ENCODE data around the gene OPN3.

OPN3 gene

DNA sequence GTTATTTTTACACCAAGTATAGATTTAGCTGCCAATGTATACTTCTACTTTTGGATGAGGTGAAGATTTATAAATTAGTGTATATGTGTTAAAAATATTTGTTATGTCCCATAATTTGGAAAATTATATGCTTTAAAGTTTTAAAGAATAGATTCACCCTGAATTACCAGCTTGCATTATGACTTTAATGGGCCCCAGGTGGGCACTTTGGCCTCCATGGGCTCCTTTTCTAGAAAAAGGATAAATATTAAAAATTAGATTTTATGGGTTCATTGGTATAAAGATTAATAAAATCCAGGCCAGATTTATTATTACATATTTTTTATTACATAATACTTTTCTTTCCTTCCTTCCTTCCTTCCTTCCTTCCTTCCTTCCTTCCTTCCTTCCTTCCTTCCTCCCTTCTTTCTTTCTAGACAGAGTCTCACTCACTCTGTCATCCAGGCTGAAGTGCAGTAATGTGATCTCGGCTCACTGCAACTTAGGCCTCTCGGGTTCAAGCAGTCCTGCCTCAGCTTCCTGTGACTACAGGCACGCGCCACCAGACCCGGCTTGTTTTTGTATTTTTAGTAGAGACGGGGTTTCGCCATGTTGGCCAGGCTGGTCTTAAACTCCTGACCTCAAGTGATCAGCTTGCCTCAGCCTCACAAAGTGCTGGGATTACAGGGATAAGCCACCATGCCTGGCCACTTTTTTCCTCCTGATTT, 86.1 kb downstream of the OPN3 start:
- TF ChIP-seq PPARA (CRISPR knock-in tag; IDR thresholded peaks at IDR 0.05; ENCODE audit: borderline replicate concordance) (no peak), TCF4 (CRISPR knock-in tag; IDR thresholded peaks at IDR 0.05; ENCODE audit: borderline replicate concordance) (no peak), ARNTL (CRISPR knock-in tag; IDR thresholded peaks at IDR 0.05; ENCODE audit: borderline replicate concordance, low read depth) (no peak), RARB (CRISPR knock-in tag; IDR thresholded peaks at IDR 0.05) (no peak), ZFP3 (CRISPR knock-in tag; IDR thresholded peaks at IDR 0.05) (no peak), ZNF8 (CRISPR knock-in tag; IDR thresholded peaks at IDR 0.05) (no peak), ISL1 (CRISPR knock-in tag; IDR thresholded peaks at IDR 0.05) (no peak), GLIS3 (CRISPR knock-in tag; IDR thresholded peaks at IDR 0.05) (no peak), ZNF565 (CRISPR knock-in tag; conservative IDR thresholded peaks at IDR 0.05; ENCODE audit: low read depth) (no peak), TOX (CRISPR knock-in tag; IDR thresholded peaks at IDR 0.05; ENCODE audit: borderline replicate concordance) (no peak), SNAI2 (CRISPR knock-in tag; IDR thresholded peaks at IDR 0.05) (no peak), BACH2 (CRISPR knock-in tag; IDR thresholded peaks at IDR 0.05; ENCODE audit: borderline replicate concordance) (no peak), ZFP30 (CRISPR knock-in tag; IDR thresholded peaks at IDR 0.05) (no peak), ZC3H10 (CRISPR knock-in tag; IDR thresholded peaks at IDR 0.05) (no peak)
- TF ChIP-seq, protein P1, sequence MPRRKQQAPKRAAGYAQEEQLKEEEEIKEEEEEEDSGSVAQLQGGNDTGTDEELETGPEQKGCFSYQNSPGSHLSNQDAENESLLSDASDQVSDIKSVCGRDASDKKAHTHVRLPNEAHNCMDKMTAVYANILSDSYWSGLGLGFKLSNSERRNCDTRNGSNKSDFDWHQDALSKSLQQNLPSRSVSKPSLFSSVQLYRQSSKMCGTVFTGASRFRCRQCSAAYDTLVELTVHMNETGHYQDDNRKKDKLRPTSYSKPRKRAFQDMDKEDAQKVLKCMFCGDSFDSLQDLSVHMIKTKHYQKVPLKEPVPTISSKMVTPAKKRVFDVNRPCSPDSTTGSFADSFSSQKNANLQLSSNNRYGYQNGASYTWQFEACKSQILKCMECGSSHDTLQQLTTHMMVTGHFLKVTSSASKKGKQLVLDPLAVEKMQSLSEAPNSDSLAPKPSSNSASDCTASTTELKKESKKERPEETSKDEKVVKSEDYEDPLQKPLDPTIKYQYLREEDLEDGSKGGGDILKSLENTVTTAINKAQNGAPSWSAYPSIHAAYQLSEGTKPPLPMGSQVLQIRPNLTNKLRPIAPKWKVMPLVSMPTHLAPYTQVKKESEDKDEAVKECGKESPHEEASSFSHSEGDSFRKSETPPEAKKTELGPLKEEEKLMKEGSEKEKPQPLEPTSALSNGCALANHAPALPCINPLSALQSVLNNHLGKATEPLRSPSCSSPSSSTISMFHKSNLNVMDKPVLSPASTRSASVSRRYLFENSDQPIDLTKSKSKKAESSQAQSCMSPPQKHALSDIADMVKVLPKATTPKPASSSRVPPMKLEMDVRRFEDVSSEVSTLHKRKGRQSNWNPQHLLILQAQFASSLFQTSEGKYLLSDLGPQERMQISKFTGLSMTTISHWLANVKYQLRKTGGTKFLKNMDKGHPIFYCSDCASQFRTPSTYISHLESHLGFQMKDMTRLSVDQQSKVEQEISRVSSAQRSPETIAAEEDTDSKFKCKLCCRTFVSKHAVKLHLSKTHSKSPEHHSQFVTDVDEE (CRISPR knock-in tag; IDR thresholded peaks at IDR 0.05), result no peak
- TF ChIP-seq, protein P2, sequence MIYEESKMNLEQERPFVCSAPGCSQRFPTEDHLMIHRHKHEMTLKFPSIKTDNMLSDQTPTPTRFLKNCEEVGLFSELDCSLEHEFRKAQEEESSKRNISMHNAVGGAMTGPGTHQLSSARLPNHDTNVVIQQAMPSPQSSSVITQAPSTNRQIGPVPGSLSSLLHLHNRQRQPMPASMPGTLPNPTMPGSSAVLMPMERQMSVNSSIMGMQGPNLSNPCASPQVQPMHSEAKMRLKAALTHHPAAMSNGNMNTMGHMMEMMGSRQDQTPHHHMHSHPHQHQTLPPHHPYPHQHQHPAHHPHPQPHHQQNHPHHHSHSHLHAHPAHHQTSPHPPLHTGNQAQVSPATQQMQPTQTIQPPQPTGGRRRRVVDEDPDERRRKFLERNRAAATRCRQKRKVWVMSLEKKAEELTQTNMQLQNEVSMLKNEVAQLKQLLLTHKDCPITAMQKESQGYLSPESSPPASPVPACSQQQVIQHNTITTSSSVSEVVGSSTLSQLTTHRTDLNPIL (CRISPR knock-in tag; IDR thresholded peaks at IDR 0.05; ENCODE audit: low read depth), result no peak
- TF ChIP-seq, protein P3, sequence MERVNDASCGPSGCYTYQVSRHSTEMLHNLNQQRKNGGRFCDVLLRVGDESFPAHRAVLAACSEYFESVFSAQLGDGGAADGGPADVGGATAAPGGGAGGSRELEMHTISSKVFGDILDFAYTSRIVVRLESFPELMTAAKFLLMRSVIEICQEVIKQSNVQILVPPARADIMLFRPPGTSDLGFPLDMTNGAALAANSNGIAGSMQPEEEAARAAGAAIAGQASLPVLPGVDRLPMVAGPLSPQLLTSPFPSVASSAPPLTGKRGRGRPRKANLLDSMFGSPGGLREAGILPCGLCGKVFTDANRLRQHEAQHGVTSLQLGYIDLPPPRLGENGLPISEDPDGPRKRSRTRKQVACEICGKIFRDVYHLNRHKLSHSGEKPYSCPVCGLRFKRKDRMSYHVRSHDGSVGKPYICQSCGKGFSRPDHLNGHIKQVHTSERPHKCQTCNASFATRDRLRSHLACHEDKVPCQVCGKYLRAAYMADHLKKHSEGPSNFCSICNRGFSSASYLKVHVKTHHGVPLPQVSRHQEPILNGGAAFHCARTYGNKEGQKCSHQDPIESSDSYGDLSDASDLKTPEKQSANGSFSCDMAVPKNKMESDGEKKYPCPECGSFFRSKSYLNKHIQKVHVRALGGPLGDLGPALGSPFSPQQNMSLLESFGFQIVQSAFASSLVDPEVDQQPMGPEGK (CRISPR knock-in tag; IDR thresholded peaks at IDR 0.05; ENCODE audit: borderline replicate concordance), result no peak
- TF ChIP-seq, protein P4, sequence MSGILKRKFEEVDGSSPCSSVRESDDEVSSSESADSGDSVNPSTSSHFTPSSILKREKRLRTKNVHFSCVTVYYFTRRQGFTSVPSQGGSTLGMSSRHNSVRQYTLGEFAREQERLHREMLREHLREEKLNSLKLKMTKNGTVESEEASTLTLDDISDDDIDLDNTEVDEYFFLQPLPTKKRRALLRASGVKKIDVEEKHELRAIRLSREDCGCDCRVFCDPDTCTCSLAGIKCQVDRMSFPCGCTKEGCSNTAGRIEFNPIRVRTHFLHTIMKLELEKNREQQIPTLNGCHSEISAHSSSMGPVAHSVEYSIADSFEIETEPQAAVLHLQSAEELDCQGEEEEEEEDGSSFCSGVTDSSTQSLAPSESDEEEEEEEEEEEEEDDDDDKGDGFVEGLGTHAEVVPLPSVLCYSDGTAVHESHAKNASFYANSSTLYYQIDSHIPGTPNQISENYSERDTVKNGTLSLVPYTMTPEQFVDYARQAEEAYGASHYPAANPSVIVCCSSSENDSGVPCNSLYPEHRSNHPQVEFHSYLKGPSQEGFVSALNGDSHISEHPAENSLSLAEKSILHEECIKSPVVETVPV (CRISPR knock-in tag; IDR thresholded peaks at IDR 0.05), result no peak
- TF ChIP-seq, protein P5, sequence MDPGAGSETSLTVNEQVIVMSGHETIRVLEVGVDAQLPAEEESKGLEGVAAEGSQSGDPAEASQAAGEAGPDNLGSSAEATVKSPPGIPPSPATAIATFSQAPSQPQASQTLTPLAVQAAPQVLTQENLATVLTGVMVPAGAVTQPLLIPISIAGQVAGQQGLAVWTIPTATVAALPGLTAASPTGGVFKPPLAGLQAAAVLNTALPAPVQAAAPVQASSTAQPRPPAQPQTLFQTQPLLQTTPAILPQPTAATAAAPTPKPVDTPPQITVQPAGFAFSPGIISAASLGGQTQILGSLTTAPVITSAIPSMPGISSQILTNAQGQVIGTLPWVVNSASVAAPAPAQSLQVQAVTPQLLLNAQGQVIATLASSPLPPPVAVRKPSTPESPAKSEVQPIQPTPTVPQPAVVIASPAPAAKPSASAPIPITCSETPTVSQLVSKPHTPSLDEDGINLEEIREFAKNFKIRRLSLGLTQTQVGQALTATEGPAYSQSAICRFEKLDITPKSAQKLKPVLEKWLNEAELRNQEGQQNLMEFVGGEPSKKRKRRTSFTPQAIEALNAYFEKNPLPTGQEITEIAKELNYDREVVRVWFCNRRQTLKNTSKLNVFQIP (CRISPR knock-in tag; IDR thresholded peaks at IDR 0.05; ENCODE audit: borderline replicate concordance, low read depth), result no peak
- ATAC-seq, result no peak

DNA sequence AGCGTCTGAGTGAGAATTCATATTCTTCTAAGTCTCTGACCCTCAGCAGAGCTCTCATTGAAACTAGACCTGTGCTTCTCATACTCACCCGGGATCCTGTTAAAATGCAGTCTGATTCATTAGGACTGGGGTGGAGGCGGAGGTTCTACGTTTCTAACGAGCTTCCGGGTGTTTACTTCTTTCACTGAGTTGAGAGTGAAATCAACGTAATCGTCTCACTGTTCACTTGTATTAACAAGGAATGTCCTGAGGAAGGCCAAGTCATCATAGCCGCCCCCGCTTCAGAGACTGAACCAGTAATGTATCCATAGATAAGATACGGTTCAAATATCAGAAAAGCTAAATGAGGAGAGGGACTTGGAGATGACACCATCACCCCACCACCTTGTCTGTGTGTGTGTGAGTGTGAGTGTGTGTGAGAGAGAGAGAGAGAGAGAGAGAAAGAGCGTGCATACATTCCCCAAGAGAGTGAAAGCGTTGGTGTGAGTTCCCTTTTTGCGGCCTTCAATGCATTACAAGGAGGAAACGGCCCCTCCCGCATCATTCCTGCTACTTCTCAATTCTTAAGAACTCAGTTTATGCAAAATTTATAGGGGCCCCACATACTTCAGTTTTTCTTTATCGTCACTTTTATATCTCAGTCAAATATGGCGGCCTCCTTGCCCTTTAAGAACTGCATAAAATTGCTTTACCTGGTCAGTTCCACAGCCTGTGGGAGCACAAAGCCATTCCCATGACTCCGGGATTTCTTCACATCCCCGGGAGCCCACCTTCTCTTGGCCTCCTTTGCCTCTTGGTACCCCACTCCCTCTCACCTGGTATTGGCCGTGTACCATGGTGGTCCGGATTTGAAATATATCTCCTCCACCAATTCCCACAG, 88.2 kb downstream of the OPN3 start:
- ATAC-seq, result no peak
- TF ChIP-seq ZNF8 (CRISPR knock-in tag; IDR thresholded peaks at IDR 0.05), result no peak
- TF ChIP-seq ARNTL (CRISPR knock-in tag; IDR thresholded peaks at IDR 0.05; ENCODE audit: borderline replicate concordance, low read depth), result no peak
- TF ChIP-seq CSDC2 (CRISPR knock-in tag; IDR thresholded peaks at IDR 0.05), result no peak
- TF ChIP-seq, protein P1 (CRISPR knock-in tag; IDR thresholded peaks at IDR 0.05), result no peak
- no peak for TF ChIP-seq ESRRG (CRISPR knock-in tag; IDR thresholded peaks at IDR 0.05)
- TF ChIP-seq, protein P3 (CRISPR knock-in tag; IDR thresholded peaks at IDR 0.05; ENCODE audit: borderline replicate concordance), result no peak
